Astrocyte of the hippocampus (primary cell): Measurements from ENCODE around the gene WDFY2.
"Not testable (repeated sequence)": the region's sequence is repeated elsewhere in the genome, so short reads cannot be mapped to it uniquely, and the experiment has no call there.

Experiments
- DNase-seq: peaks from one replicate; pipeline ENCODE4 v3.0.0; 2011; ENCODE audit warnings: low read depth, low spot score

Gene WDFY2

GRCh38 chr13:51564252-51564651 is 20.0 kb upstream of the WDFY2 start:
- no peak for DNase-seq

- no peak for DNase-seq
Observed at GRCh38 chr13:51564671-51565070, 19.6 kb upstream of the WDFY2 start.

- not testable (repeated sequence) for DNase-seq
Observed at GRCh38 chr13:51569001-51569400, 15.3 kb upstream of the WDFY2 start.

- no peak for DNase-seq
Observed at GRCh38 chr13:51576754-51577153, 7.5 kb upstream of the WDFY2 start.

- DNase-seq: no peak
Observed at GRCh38 chr13:51577690-51578089, 6.6 kb upstream of the WDFY2 start.

GRCh38 chr13:51579676-51580075 is 4.6 kb upstream of the WDFY2 start:
- no peak for DNase-seq

GRCh38 chr13:51581148-51581820 is 3.0 kb upstream of the WDFY2 start:
- DNase-seq: no peak

- no peak for DNase-seq
Observed at GRCh38 chr13:51583469-51583874, 790 bp upstream of the WDFY2 start.

GRCh38 chr13:51584731-51585672 is 740 bp downstream of the WDFY2 start:
- DNase-seq: peak; percentile 77

GRCh38 chr13:51585696-51586095 is 1.4 kb downstream of the WDFY2 start:
- DNase-seq: peak; percentile 34

GRCh38 chr13:51587372-51587771 is 3.1 kb downstream of the WDFY2 start:
- no peak for DNase-seq

- no peak for DNase-seq
Observed at GRCh38 chr13:51588406-51588949, 4.2 kb downstream of the WDFY2 start.

GRCh38 chr13:51589793-51590192 is 5.5 kb downstream of the WDFY2 start:
- DNase-seq: no peak

GRCh38 chr13:51590231-51590970 is 6.1 kb downstream of the WDFY2 start:
- no peak for DNase-seq

- peak; percentile 46 for DNase-seq
Observed at GRCh38 chr13:51590971-51591627, 6.8 kb downstream of the WDFY2 start.

GRCh38 chr13:51591938-51592337 is 7.7 kb downstream of the WDFY2 start:
- DNase-seq: not testable (repeated sequence)

GRCh38 chr13:51594432-51594831 is 10.2 kb downstream of the WDFY2 start:
- no peak for DNase-seq

GRCh38 chr13:51595416-51595815 is 11.2 kb downstream of the WDFY2 start:
- DNase-seq: no peak

- no peak for DNase-seq
Observed at GRCh38 chr13:51596541-51596940, 12.3 kb downstream of the WDFY2 start.

- no peak for DNase-seq
Observed at GRCh38 chr13:51599444-51600176, 15.3 kb downstream of the WDFY2 start.

GRCh38 chr13:51600703-51601102 is 16.4 kb downstream of the WDFY2 start:
- DNase-seq: no peak
